ENCODE results near the gene CMTR1.

Gene CMTR1

GRCh38 chr6:37417393-37417792 lies 15.6 kb upstream of the CMTR1 start:
- DNase-seq (ENCODE audit: low read depth), result no peak
- in situ Hi-C loops (cut with HindIII; ENCODE audit: low sequenced_read_pairs), result no loop called here
- no peak for TF ChIP-seq CTCF (IDR thresholded peaks at IDR 0.05; ENCODE audit: low read depth, low read length, missing control alignments)
- no peak overlapping the region for H3K4me3 ChIP-seq (ENCODE audit: low read depth, low read length)

GRCh38 chr6:37418722-37419121 lies 14.3 kb upstream of the CMTR1 start:
- TF ChIP-seq CTCF (IDR thresholded peaks at IDR 0.05; ENCODE audit: low read depth, low read length, missing control alignments), result no peak

GRCh38 chr6:37426058-37426944 lies 6.7 kb upstream of the CMTR1 start:
- in situ Hi-C loops (cut with HindIII; ENCODE audit: low sequenced_read_pairs), result no loop called here
- no peak for DNase-seq (ENCODE audit: low read depth)
- no peak for TF ChIP-seq CTCF (IDR thresholded peaks at IDR 0.05; ENCODE audit: low read depth, low read length, missing control alignments)
- H3K4me3 ChIP-seq (ENCODE audit: low read depth, low read length), result no peak overlapping the region

More at GRCh38 chr6:37418722-37419121, 14.3 kb upstream of the CMTR1 start:
- in situ Hi-C loops (cut with HindIII; ENCODE audit: low sequenced_read_pairs), result no loop called here
- H3K4me3 ChIP-seq (ENCODE audit: low read depth, low read length), result no peak overlapping the region
- no peak for DNase-seq (ENCODE audit: low read depth)

- DNase-seq (ENCODE audit: low read depth), result no peak
- no peak for TF ChIP-seq CTCF (IDR thresholded peaks at IDR 0.05; ENCODE audit: low read depth, low read length, missing control alignments)
- in situ Hi-C loops (cut with HindIII; ENCODE audit: low sequenced_read_pairs), result no loop called here
- H3K4me3 ChIP-seq (ENCODE audit: low read depth, low read length), result no peak overlapping the region
Measured at GRCh38 chr6:37426945-37427510, 6.0 kb upstream of the CMTR1 start.

GRCh38 chr6:37429352-37429750 lies 3.7 kb upstream of the CMTR1 start:
- DNase-seq (ENCODE audit: low read depth), result no peak
- no peak overlapping the region for H3K4me3 ChIP-seq (ENCODE audit: low read depth, low read length)
- in situ Hi-C loops (cut with HindIII; ENCODE audit: low sequenced_read_pairs), result no loop called here
- no peak for TF ChIP-seq CTCF (IDR thresholded peaks at IDR 0.05; ENCODE audit: low read depth, low read length, missing control alignments)

- H3K4me3 ChIP-seq (ENCODE audit: low read depth, low read length), result peak overlapping the region; percentile 89
- no peak for DNase-seq (ENCODE audit: low read depth)
- in situ Hi-C loops (cut with HindIII; ENCODE audit: low sequenced_read_pairs), result no loop called here
- no peak for TF ChIP-seq CTCF (IDR thresholded peaks at IDR 0.05; ENCODE audit: low read depth, low read length, missing control alignments)
Measured at GRCh38 chr6:37432590-37432915, 468 bp upstream of the CMTR1 start.
